ENCODE results near the gene ASRGL1.
A peak's percentile ranks its signal among the peaks of the same experiment; 100 is the strongest.
"Not testable (repeated sequence)": the region's sequence is repeated elsewhere in the genome, so short reads cannot be mapped to it uniquely, and the experiment has no call there.

The ASRGL1 gene

DNA sequence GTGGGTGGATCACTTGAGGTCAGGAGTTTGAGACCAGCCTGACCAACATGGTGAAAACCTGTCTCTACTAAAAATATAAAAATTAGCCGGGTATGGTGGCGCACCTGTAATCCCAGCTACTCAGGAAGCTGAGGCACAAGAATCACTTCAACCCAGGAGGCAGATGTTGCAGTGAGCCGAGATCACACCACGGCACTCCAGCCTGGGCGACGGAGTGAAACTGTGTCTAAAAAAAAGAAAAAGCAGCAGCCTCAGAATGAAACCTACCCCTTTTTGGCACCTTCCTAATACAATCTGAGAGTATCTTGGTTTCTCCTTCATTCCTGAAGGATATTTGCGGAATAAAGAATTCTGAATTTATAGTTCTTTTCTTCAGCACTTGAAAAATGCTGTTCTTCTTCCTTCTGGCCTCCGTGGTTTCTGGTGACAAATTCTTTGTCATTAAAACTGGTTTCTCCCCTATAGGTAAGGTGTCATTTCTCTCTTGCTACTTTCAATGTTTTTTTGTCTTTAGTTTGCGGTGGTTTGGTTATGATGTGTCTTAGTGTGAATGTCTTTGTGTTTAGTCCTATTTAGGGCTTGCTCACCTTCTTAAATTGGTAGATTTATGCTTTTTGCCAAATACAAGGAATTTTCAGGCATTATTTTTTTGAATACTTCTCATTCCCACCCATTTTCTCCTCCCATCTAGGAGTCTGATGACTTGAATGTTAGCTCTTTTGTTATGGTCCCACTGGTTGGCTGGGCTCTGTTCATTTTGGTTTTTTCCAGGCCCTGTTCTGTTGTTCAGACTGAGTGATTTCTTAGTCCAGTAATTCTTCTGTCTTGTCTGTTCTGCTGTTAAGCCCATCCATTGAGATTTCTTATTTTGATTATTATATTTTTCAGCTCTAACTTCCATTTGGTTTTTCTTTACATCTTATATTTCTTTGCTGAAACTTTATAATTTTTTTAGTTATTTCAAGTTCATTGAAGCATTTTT, 15.4 kb downstream of the ASRGL1 start:
- DNase-seq (ENCODE audit: low spot score) = no peak

DNA sequence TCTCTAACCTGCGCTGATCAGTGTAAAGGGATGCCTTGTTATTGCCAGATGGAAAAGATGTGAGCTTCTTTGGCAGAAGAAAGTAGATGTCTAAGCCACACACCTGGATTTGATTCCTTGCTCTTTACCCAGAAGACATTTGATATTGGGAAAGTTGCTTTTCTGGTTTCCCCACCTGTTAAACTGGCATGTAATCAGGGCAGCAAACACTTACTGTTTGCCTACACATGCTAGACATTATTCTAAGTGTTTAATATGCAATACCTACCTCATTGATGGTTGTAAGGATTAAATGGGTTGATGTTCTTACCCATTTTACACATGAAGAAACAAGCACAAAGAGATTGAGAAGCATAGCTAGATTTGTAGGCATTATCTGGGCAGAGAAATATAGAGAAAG, 16.6 kb downstream of the ASRGL1 start:
- no peak for DNase-seq (ENCODE audit: low spot score)

DNA sequence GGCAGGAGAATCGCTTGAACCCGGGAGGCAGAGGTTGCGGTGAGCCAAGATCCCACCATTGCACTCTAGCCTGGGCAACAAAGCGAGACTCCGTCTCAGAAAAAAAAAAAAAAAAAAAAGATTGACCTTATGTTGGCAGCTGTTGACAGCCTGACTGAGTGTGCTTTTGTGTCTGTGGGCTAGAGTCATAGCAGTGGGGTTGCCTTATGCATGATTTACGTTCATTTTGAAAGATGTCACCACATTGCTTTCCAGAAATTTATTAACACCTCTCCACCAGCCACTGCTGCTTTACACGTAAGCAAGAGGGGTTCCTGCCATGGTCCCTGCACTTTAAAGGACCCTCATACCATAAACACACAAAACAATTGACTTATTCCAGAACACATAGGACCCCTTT, 21.0 kb downstream of the ASRGL1 start:
- DNase-seq (ENCODE audit: low spot score) = no peak

DNA sequence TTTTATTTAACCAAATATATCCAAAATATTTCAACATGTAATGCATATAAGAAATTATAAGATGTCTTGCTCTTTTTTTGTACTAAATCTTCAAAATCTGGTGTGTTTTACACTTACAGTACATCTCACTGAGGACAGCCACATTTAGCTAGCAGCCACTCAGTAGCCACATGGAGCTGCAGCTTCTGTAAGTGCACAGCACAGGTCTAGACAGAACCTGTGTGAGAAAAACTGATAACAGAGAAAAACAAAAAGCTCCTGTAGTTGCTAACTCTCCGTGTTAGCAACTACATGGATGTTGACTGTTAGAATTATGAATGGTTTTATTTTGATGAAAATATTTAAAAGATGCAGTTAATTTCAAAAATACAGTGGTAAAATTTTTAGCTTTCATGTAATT, 22.2 kb downstream of the ASRGL1 start:
- no peak for DNase-seq (ENCODE audit: low spot score)

DNA sequence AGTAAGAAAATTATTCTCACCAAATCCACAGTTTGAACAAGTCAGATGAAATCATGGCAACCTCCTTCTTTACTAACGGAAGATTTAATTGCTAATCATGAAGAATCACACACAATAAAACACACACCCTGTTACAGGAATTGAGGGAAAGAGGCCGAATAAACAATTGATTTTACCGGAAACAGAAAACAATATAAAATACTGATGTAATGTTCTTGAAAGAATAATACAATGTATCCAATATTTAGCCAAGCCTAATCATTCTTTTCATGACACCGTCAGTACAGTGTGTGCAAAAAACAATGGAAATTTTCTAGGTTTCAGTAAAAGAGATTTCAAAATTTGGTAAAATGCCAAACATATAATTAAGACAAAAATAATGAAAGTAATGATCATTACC, 23.4 kb downstream of the ASRGL1 start:
- DNase-seq (ENCODE audit: low spot score) = no peak

DNA sequence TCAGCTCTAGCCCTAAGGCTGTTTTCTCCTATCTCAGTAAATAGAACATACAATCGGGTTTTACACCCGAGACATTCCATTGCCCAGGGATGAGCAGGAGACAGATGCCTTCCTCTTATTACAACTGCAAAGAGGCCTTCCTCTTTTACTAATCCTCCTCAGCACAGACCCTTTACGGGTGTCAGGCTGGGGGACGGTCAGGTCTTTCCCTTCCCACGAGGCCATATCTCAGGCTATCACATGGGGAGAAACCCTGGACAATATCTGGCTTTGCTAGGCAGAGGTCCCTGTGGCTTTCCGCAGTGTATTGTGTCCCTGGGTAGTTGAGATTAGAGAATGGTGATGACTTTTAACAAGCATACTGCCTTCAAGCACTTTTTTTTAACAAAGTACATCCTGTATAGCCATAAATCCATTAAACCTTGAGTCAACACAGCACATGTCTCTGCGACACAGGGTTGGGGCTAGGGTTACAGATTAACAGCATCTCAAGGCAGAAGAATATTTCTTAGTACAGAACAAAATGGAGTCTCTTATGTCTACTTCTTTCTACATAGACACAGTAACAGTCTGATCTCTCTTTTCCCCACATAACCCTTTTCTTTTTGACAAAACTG, 31.7 kb downstream of the ASRGL1 start:
- DNase-seq (ENCODE audit: low spot score) = not testable (repeated sequence)

- DNase-seq (ENCODE audit: low spot score) = no peak
Observed at GRCh38 chr11:62370743-62371440, 33.6 kb downstream of the ASRGL1 start.

GRCh38 chr11:62372871-62373270, 35.6 kb downstream of the ASRGL1 start:
- no peak for DNase-seq (ENCODE audit: low spot score)

- no peak for DNase-seq (ENCODE audit: low spot score)
Observed at GRCh38 chr11:62373464-62374119, 36.3 kb downstream of the ASRGL1 start.

GRCh38 chr11:62374801-62375200, 37.6 kb downstream of the ASRGL1 start:
- DNase-seq (ENCODE audit: low spot score) = no peak

DNA sequence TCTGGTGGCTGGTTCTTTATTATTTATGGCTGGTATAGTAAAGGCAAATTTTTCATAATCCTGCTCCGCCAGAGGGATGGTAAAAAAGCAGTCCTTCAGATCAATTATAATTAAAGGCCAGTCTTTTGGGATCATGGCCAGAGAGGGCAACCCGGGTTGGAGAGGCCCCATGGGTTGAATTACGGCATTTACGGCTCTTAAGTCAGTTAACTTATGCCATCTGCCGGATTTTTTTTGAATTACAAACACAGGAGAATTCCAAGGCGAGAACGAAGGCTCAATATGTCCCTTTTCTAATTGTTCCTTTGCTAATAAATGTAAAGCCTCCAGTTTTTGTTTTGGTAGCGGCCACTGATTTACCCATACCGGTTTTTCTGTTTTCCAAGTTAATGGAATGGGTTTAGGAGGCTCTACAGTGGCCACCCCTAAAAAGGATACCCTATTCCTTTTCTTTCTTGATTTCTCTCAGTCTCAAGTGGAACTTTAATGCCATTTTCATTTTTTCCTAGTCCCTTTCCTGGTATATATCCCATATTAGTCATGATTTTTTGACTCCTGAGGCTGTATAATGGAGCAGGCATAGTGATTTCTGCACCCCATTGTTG, 41.3 kb downstream of the ASRGL1 start:
- peak; percentile 72 for DNase-seq (ENCODE audit: low spot score)

GRCh38 chr11:62379586-62379985, 42.3 kb downstream of the ASRGL1 start:
- DNase-seq (ENCODE audit: low spot score) = peak; percentile 71

DNA sequence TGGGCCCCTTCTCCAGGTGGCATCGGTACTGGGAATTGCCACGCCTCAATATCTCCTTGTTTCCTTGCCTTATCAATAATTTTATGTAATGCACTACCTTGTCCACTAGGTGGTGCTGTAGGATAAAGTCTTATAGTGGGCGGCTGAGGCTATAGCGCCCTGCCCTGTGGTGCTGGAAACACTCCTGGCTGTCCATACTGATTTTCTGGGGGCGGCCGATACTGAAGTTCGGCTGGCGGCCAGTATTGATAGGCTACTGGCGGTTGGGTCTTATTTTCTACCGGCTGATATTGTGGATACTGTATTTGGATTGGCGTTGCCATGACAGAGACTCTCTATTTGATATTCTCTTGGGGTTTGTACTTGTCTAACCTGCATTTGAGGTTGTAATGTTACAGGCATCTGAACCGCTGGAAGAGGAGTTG, 43.6 kb downstream of the ASRGL1 start:
- DNase-seq (ENCODE audit: low spot score) = peak; percentile 61

DNA sequence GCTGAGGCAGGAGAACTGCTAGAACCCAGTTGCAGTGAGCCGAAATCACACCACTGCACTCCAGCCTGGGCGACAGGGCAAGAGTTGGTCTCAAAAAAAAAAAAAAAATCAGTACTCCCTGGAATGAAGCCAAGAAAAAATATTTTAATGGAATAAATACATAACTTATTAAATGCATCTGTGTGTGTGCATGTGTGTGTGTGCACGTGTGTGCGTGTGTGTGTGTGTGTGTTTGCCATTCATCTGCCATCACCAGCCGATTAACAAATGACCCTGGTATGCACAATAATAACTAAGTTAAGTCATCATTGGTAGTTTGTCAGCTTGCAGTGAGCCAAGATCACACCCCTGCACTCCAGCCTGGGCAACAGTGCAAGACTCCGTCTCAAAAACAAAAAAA, 46.6 kb downstream of the ASRGL1 start:
- no peak for DNase-seq (ENCODE audit: low spot score)

DNA sequence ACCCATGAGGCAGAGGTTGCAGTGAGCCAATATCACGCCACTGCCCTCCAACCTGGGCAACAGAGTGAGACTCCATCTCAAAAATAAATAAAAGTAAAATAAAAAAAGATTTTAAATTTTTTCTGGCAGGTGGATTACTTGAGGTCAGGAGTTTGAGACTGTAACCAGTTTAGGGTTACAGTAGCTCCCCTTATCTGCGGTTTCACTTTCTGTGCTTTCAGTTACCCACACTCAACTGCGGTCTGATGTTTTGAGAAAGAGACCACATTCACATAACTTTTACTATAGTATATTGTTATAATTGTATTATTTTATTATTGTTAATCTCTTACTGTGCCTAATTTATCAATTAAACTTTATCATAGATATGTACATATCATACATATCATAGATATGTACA, 48.8 kb downstream of the ASRGL1 start:
- DNase-seq (ENCODE audit: low spot score) = not testable (repeated sequence)

- no peak for DNase-seq (ENCODE audit: low spot score)
Observed at GRCh38 chr11:62387381-62387780, 50.1 kb downstream of the ASRGL1 start.

DNA sequence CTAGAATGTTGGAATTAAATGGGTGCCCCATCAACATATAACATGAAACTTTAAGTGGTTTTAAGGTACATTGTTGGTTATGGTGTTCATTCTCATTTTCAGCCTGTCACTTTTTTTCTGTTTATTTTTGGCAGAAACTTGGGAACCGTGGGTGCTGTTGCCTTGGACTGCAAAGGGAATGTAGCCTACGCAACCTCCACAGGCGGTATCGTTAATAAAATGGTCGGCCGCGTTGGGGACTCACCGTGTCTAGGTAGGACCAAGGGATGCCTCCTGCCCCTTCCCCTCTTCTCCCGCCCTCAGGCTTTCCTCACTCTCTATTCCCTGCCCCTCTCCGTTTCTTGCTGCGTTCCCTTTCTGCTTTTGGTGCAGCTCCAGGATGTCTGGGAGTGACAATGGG, 51.8 kb downstream of the ASRGL1 start:
- no peak for DNase-seq (ENCODE audit: low spot score)

- DNase-seq (ENCODE audit: low spot score) = no peak
Observed at GRCh38 chr11:62390237-62390636, 53.0 kb downstream of the ASRGL1 start.

GRCh38 chr11:62390722-62391121, 53.5 kb downstream of the ASRGL1 start:
- no peak for DNase-seq (ENCODE audit: low spot score)

GRCh38 chr11:62391642-62392425, 54.6 kb downstream of the ASRGL1 start:
- no peak for DNase-seq (ENCODE audit: low spot score)

- DNase-seq (ENCODE audit: low spot score) = no peak
Observed at GRCh38 chr11:62392506-62392905, 55.3 kb downstream of the ASRGL1 start.

Data from putamen (tissue), 1 donor.